CD4-positive, alpha-beta memory T cell (primary cell): Measurements from ENCODE around the gene PCNX3. TPM values are rescaled to one million over a fixed set of nuclear protein-coding genes. Genes with fewer than 3 reads are reported as not detected.

ENCODE experiments used
- CTCF ChIA-PET: fragments of 350-600 bp; sonication (Branson Sonifier 250); formaldehyde crosslinking; loops from one replicate; lab custom pipeline; 2021; ENCODE audit warnings: inconsistent platforms; ENCODE audit not compliant: partially characterized antibody; lab: Charles Lee
- POLR2A ChIA-PET: fragments of 350-600 bp; sonication (Branson Sonifier 250); formaldehyde crosslinking; loops from one replicate; lab custom pipeline; 2021; ENCODE audit not compliant: partially characterized antibody; lab: Charles Lee
- DNase-seq, 5 donors: peaks; one replicate each; pipeline versions ENCODE4 v3.0.0 to v3.0.0-alpha.2; 2020 to 2022; ENCODE audit warnings: mixed read lengths in 1 of 5
- H3K27ac ChIP-seq: one replicate; pipeline ENCODE4 v1.7.0; 2013; ENCODE audit warnings: low read depth, low read length
- H3K27me3 ChIP-seq: 2 replicates; pipeline ENCODE4 v1.7.0; 2013; ENCODE audit warnings: mild to moderate bottlenecking, low read length, moderate library complexity; ENCODE audit not compliant: insufficient read depth
- H3K36me3 ChIP-seq: 2 replicates; pipeline ENCODE4 v1.7.0; 2013; ENCODE audit warnings: mild to moderate bottlenecking, low read length, moderate library complexity; ENCODE audit not compliant: insufficient read depth
- H3K4me1 ChIP-seq: 2 replicates; pipeline ENCODE4 v1.7.0; 2013; ENCODE audit warnings: mild to moderate bottlenecking, low read length, moderate library complexity; ENCODE audit not compliant: insufficient read depth
- H3K4me3 ChIP-seq, 2 donors: one replicate each; pipeline ENCODE4 v1.7.0; 2013; ENCODE audit warnings: low read length in 2 of 2, mild to moderate bottlenecking in 1 of 2
- H3K9me3 ChIP-seq, 2 donors: one replicate each; pipeline ENCODE4 v1.7.0; 2013; ENCODE audit warnings: low read length in 2 of 2, control low read depth in 1 of 2; ENCODE audit not compliant: control insufficient read depth in 1 of 2
- H3K27ac Mint-ChIP-seq, 7 donors: one replicate each; pipeline ENCODE4 v1.8.0; 2020 to 2021; ENCODE audit warnings: mixed read lengths in 7 of 7, mild to moderate bottlenecking in 6 of 7, inconsistent platforms in 3 of 7, moderate library complexity in 3 of 7
- H3K27me3 Mint-ChIP-seq, 2 donors: one replicate each; pipeline ENCODE4 v1.8.0; 2020 to 2021; ENCODE audit warnings: mixed read lengths in 2 of 2
- H3K36me3 Mint-ChIP-seq, 2 donors: one replicate each; pipeline ENCODE4 v1.8.0; 2020 to 2021; ENCODE audit warnings: mixed read lengths in 2 of 2, inconsistent platforms in 1 of 2, mild to moderate bottlenecking in 1 of 2
- H3K4me1 Mint-ChIP-seq, 4 donors: one replicate each; pipeline ENCODE4 v1.8.0; 2020 to 2021; ENCODE audit warnings: mixed read lengths in 4 of 4, mild to moderate bottlenecking in 1 of 4
- H3K4me3 Mint-ChIP-seq, 8 donors: one replicate each; pipeline ENCODE4 v1.8.0; 2020 to 2021; ENCODE audit warnings: mixed read lengths in 8 of 8, mild to moderate bottlenecking in 7 of 8, moderate library complexity in 6 of 8, inconsistent platforms in 3 of 8
- H3K9me3 Mint-ChIP-seq, 8 donors: one replicate each; pipeline ENCODE4 v1.8.0; 2020 to 2021; ENCODE audit warnings: mixed read lengths in 8 of 8, mild to moderate bottlenecking in 5 of 8, inconsistent platforms in 3 of 8, moderate library complexity in 1 of 8
- intact Hi-C: fragments of 100-400 bp; cut with micrococcal nuclease; formaldehyde crosslinking; loops from one replicate; pipeline ENCODE4 v1.15.1; 2023
- polyA plus RNA-seq, 2 donors: library from polyadenylated mRNA; unstranded; fragments of 300-500 nt; fragmentation: Illumina TruSeq; gene quantifications; one replicate each; pipeline ENCODE4 v1.2.3, GENCODE V29; 2021
- total RNA-seq, 2 experiments: library from RNA; stranded (reverse); gene quantifications; one replicate each; pipeline ENCODE4 v1.2.3, GENCODE V29; 2021

Gene PCNX3
- total and polyA plus RNA-seq, 4 experiments from 2014 or later, result 0.41 to 66.3 (median 34.8) TPM

DNA sequence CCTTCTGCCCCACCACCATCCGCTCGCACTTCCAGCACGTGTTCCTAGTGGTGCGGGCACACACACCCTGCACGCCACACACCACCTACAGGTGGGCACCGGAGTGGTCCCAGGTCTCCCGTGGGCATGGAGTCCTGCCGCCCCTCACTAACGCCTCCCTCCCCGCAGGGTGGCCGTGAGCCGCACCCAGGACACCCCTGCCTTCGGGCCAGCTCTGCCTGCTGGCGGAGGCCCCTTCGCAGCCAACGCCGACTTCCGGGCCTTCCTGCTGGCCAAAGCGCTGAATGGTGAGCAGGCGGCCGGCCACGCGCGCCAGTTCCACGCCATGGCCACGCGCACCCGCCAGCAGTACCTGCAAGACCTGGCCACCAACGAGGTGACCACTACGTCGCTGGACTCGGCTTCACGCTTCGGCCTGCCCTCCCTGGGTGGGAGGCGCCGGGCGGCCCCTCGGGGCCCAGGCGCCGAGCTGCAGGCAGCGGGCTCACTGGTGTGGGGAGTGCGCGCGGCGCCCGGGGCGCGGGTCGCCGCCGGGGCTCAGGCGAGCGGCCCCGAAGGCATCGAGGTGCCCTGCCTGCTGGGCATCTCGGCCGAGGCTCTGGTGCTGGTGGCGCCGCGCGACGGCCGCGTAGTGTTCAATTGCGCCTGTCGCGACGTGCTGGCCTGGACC lies 30.8 kb downstream of the PCNX3 start:
- H3K27ac ChIP-seq, result no peak overlapping the region
- intact Hi-C loops, result no loop called here
- H3K4me1 Mint-ChIP-seq, result peaks cover 17 to 40% (median 28%) of the 10 kb centered on the region in 4 donors
- H3K9me3 ChIP-seq, result no peaks in the 10 kb centered on the region
- CTCF ChIA-PET, result no interaction called here
- peak overlapping the region in 2 of 7 donors; percentile 46 to 69 for H3K27ac Mint-ChIP-seq
- no peaks in the 10 kb centered on the region for H3K27me3 Mint-ChIP-seq
- H3K36me3 ChIP-seq, result peaks cover 62% of the 10 kb centered on the region
- no peak overlapping the region for H3K4me3 Mint-ChIP-seq
- no peak overlapping the region for H3K4me3 ChIP-seq
- no peaks in the 10 kb centered on the region for H3K27me3 ChIP-seq
- DNase-seq, result peak in 1 of 5 donors; percentile 14
- H3K9me3 Mint-ChIP-seq, result no peaks in the 10 kb centered on the region
- H3K36me3 Mint-ChIP-seq, result peaks cover 28 to 57% of the 10 kb centered on the region in 2 donors
- H3K4me1 ChIP-seq, result peaks cover 36% of the 10 kb centered on the region
- POLR2A ChIA-PET, result interaction anchor here (0.9 to 12.0 kb wide), 3 partner anchors 8 to 31 kb away, joined by 3 to 359 read pairs (median 4); partner anchors contain the start of gene PCNX3

DNA sequence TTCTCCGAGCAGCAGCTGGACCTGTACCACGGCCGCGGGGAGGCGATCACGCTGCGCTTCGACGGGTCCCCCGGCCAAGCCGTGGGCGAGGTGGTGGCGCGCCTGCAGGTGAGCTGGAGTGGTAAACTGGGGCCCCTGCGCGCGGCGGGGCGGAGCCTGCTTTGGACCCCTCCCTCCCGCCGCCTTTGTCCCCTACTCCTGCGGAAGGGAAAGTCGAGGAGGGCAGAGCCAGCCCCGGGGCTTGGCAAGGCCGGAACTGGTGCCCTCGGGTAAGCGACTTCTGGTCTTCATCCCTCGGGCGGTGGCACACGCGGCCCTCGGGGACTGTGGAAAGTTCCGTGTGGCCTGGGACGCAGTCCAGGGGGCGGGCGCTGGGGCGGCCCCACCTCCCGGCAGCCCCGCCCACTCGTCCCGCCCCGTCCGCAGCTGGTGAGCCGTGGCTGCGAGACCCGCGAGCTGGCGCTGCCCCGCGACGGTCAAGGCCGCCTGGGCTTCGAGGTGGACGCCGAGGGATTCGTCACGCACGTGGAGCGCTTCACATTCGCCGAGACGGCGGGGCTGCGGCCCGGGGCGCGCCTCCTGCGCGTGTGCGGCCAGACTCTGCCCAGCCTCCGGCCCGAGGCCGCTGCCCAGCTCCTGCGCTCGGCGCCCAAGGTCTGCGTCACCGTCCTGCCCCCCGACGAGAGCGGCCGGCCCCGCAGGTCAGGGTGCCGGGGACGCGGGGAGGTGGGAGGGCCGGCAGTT lies 31.6 kb downstream of the PCNX3 start:
- CTCF ChIA-PET, result no interaction called here
- H3K27me3 Mint-ChIP-seq, result no peaks in the 10 kb centered on the region
- no peaks in the 10 kb centered on the region for H3K9me3 Mint-ChIP-seq
- intact Hi-C loops, result no loop called here
- H3K4me1 Mint-ChIP-seq, result peaks cover 22 to 40% (median 30%) of the 10 kb centered on the region in 4 donors
- POLR2A ChIA-PET, result interaction anchor here (0.9 to 13.6 kb wide), 3 partner anchors 6 to 15 kb away, joined by 3 to 359 read pairs (median 359); partner anchors contain the start of gene SIPA1
- Histone ChIP-seq H3K36me3 (peaks cover 57% of the 10 kb centered on the region), H3K27me3 (no peaks in the 10 kb centered on the region), H3K4me3 (no peak overlapping the region), H3K9me3 (no peaks in the 10 kb centered on the region), H3K27ac (no peak overlapping the region), H3K4me1 (peaks cover 36% of the 10 kb centered on the region)
- peak in 1 of 5 donors; percentile 32 for DNase-seq
- no peak overlapping the region for H3K27ac Mint-ChIP-seq
- peaks cover 24 to 61% of the 10 kb centered on the region in 2 donors for H3K36me3 Mint-ChIP-seq
- H3K4me3 Mint-ChIP-seq, result no peak overlapping the region

DNA sequence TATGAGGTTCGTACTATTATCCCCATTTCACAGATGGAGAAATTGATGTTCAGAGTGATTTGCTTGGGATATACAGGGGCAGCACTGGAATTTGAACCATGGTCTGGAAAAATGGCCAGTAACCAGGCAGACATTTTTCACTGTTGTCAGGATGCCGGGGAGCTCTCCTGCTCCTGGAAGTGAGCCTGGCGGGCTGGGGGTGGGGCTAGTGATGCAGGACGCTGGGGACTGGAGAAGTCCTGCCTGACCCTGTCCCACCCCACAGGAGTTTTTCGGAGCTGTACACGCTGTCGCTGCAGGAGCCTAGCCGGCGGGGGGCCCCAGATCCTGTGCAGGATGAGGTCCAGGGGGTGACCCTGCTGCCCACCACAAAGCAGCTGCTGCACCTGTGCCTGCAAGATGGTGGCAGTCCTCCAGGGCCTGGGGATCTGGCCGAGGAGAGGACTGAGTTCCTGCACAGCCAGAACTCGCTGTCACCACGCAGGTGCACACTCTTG lies 33.5 kb downstream of the PCNX3 start:
- ChIA-PET CTCF (interaction anchor here (1.8 kb wide), 1 partner anchor 44 kb away, joined by 4 read pairs; no protein-coding TSS in a partner anchor), POLR2A (interaction anchor here (13.6 kb wide), 1 partner anchor 8 kb away, joined by 359 read pairs; the partner anchor contains the start of gene SIPA1)
- no peaks in the 10 kb centered on the region for H3K27me3 Mint-ChIP-seq
- H3K9me3 Mint-ChIP-seq, result peaks cover 0 to 4% (median 0%) of the 10 kb centered on the region in 8 donors
- peaks cover 25 to 45% (median 33%) of the 10 kb centered on the region in 4 donors for H3K4me1 Mint-ChIP-seq
- intact Hi-C loops, result no loop called here
- peaks cover 14 to 64% of the 10 kb centered on the region in 2 donors for H3K36me3 Mint-ChIP-seq
- peak overlapping the region in 3 of 7 donors; percentile 32 to 55 (median 46) for H3K27ac Mint-ChIP-seq
- Histone ChIP-seq H3K27me3 (no peaks in the 10 kb centered on the region), H3K36me3 (peaks cover 42% of the 10 kb centered on the region), H3K27ac (no peak overlapping the region), H3K4me3 (no peak overlapping the region), H3K4me1 (peaks cover 35% of the 10 kb centered on the region), H3K9me3 (no peaks in the 10 kb centered on the region)
- no peak overlapping the region for H3K4me3 Mint-ChIP-seq
- peak in 1 of 5 donors; percentile 44 for DNase-seq

DNA sequence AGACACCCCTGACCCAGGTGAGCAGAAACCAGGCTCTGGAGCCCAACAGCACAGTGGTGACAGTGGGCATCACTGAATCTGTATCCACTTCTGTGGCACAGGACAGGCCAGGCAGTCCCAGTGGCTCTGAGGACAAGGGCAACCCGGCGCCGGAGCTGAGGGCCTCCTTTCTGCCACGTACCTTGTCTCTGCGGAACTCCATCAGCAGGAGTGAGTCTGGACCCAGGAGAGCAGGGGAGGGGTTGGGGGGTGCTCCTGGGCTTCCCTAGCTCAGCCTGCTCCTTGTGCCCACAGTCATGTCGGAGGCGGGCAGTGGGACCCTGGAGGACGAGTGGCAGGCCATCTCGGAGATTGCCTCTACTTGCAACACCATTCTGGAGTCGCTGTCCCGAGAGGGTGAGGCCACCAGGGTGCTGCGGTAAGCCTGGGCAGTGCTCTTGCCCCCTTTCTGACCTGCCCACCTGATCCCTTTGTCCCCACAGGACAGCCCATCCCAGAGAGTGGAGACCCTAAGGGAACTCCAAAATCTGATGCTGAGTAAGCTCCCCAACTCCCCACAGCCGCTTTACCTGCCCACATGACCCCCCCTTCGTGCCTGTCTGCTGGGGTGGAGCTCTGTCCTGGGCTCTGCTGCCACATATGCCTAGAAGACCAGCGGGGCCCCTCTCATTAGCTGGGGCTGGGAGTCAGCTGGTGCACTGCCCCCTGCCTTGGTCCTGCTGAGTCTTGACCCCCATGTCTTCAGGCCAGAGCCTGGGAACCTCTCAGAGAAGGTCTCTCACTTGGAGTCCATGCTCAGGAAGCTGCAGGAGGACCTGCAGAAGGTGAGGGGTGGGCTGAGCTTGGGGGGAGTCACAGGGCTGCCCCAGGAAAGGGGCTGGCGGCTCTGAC lies 34.3 kb downstream of the PCNX3 start:
- DNase-seq, result peak in 1 of 5 donors; percentile 46

GRCh38 chr11:65650547-65651338 lies 35.2 kb downstream of the PCNX3 start:
- DNase-seq, result peak in 1 of 5 donors; percentile 44
- peaks cover 25 to 47% (median 37%) of the 10 kb centered on the region in 4 donors for H3K4me1 Mint-ChIP-seq
- Histone ChIP-seq H3K9me3 (no peaks in the 10 kb centered on the region), H3K4me3 (no peak overlapping the region), H3K27ac (peak overlapping the region; percentile 91), H3K36me3 (peaks cover 47% of the 10 kb centered on the region), H3K4me1 (peaks cover 35% of the 10 kb centered on the region), H3K27me3 (no peaks in the 10 kb centered on the region)
- H3K9me3 Mint-ChIP-seq, result peaks cover 0 to 5% (median 0%) of the 10 kb centered on the region in 8 donors
- intact Hi-C loops, result no loop called here
- no peak overlapping the region for H3K4me3 Mint-ChIP-seq
- CTCF ChIA-PET, result interaction anchor here (1.5 kb wide), 1 partner anchor 10 kb away, joined by 4 read pairs; no protein-coding TSS in a partner anchor
- no peaks in the 10 kb centered on the region for H3K27me3 Mint-ChIP-seq
- POLR2A ChIA-PET, result interaction anchor here (0.9 to 13.6 kb wide), 5 partner anchors 10 to 25 kb away, joined by 6 to 359 read pairs (median 19); partner anchors contain the start of genes RELA and SIPA1
- H3K27ac Mint-ChIP-seq, result peak overlapping the region; percentile 93 to 99 (median 96)
- peaks cover 19 to 61% of the 10 kb centered on the region in 2 donors for H3K36me3 Mint-ChIP-seq

More for the DNA sequence above, 34.3 kb downstream of the PCNX3 start:
- peaks cover 25 to 43% (median 34%) of the 10 kb centered on the region in 4 donors for H3K4me1 Mint-ChIP-seq
- peaks cover 10 to 60% of the 10 kb centered on the region in 2 donors for H3K36me3 Mint-ChIP-seq
- no peaks in the 10 kb centered on the region for H3K27me3 Mint-ChIP-seq
- H3K36me3 ChIP-seq, result peaks cover 47% of the 10 kb centered on the region
- H3K4me3 Mint-ChIP-seq, result no peak overlapping the region
- H3K27ac ChIP-seq, result no peak overlapping the region
- peaks cover 0 to 4% (median 0%) of the 10 kb centered on the region in 8 donors for H3K9me3 Mint-ChIP-seq
- no peak overlapping the region for H3K4me3 ChIP-seq
- peak overlapping the region in 4 of 7 donors; percentile 31 to 97 (median 60) for H3K27ac Mint-ChIP-seq
- intact Hi-C loops, result no loop called here
- ChIA-PET POLR2A (interaction anchor here (0.9 to 13.6 kb wide), 2 partner anchors 9 to 13 kb away, joined by 6 to 359 read pairs; partner anchors contain the start of genes RELA and SIPA1), CTCF (interaction anchor here (1.5 to 1.8 kb wide), 2 partner anchors 9 to 45 kb away, joined by 4 read pairs; no protein-coding TSS in a partner anchor)
- H3K27me3 ChIP-seq, result no peaks in the 10 kb centered on the region
- H3K9me3 ChIP-seq, result no peaks in the 10 kb centered on the region
- H3K4me1 ChIP-seq, result peaks cover 35% of the 10 kb centered on the region

- H3K4me1 ChIP-seq, result peaks cover 35% of the 10 kb centered on the region
Observed at GRCh38 chr11:65651339-65651588, 35.7 kb downstream of the PCNX3 start.

More at GRCh38 chr11:65651339-65651588, 35.7 kb downstream of the PCNX3 start:
- Mint-ChIP-seq H3K27me3 (no peaks in the 10 kb centered on the region), H3K36me3 (peaks cover 23 to 61% of the 10 kb centered on the region in 2 donors), H3K9me3 (peaks cover 0 to 5% (median 0%) of the 10 kb centered on the region in 8 donors), H3K27ac (peak overlapping the region; percentile 93 to 99 (median 96)), H3K4me1 (peaks cover 25 to 48% (median 39%) of the 10 kb centered on the region in 4 donors), H3K4me3 (peak overlapping the region in 7 of 8 donors; percentile 76 to 94 (median 83))
- Histone ChIP-seq H3K36me3 (peaks cover 47% of the 10 kb centered on the region), H3K9me3 (no peaks in the 10 kb centered on the region), H3K27me3 (no peaks in the 10 kb centered on the region), H3K4me3 (no peak overlapping the region), H3K27ac (peak overlapping the region; percentile 91)
- DNase-seq, result no peak
- intact Hi-C loops, result no loop called here
- ChIA-PET POLR2A (interaction anchor here (1.0 to 13.6 kb wide), 12 partner anchors 10 to 638 kb away, joined by 3 to 359 read pairs (median 13); partner anchors contain the start of genes FAM89B, MALAT1, MAP3K11 and NEAT1), CTCF (interaction anchor here (1.2 to 2.7 kb wide), 3 partner anchors 8 to 24 kb away, joined by 4 to 11 read pairs (median 9); partner anchors contain the start of gene RELA)
